ENCODE measurements around the gene DCLK3. TPM values are rescaled to one million over a fixed set of nuclear protein-coding genes. Genes with fewer than 3 reads are reported as not detected.

Gene DCLK3
- total RNA-seq, 6 donors from 2014 or later, result 0.03 to 0.40 TPM; not detected in 4

DNA sequence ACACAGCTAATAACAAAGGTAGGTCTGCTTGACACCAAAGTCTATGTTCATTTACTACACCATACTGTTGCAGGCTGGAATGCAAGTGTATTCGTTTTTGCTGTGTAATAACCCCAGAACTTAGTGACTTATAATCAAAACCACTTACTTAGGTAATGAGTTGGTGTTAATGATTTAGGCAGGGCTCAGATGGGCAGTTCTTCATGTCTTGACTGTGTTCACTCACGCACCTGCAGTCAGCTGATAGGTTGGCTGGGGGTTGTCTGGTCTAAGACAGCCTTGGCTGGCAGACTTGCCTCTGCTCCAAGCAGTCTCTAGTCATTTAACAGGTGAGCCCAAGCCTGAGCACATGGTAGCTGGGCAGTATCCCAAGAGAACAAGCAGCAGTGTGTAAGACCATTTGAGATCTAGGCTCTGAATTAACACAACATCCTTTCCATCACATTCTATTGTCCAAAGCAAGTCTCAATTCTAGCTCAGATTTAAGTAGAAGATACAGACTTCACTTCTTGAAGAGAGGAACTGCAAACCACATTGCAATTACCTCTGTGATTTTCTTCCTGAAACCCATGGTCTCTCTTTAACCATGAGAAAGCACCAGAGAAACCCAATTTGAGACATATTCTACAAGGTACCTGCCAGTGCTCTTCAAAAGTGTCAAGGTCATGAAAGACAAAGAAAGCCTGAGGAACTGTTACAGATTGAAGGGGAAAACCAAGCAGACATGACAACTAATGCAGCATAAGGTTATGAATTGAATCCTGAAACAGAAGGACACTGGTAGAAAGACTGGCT is 13.3 kb upstream of the DCLK3 start:
- TF ChIP-seq, protein P1, sequence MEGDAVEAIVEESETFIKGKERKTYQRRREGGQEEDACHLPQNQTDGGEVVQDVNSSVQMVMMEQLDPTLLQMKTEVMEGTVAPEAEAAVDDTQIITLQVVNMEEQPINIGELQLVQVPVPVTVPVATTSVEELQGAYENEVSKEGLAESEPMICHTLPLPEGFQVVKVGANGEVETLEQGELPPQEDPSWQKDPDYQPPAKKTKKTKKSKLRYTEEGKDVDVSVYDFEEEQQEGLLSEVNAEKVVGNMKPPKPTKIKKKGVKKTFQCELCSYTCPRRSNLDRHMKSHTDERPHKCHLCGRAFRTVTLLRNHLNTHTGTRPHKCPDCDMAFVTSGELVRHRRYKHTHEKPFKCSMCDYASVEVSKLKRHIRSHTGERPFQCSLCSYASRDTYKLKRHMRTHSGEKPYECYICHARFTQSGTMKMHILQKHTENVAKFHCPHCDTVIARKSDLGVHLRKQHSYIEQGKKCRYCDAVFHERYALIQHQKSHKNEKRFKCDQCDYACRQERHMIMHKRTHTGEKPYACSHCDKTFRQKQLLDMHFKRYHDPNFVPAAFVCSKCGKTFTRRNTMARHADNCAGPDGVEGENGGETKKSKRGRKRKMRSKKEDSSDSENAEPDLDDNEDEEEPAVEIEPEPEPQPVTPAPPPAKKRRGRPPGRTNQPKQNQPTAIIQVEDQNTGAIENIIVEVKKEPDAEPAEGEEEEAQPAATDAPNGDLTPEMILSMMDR (IDR thresholded peaks at IDR 0.05), result no peak
- no peak for TF ChIP-seq POLR2A (IDR thresholded peaks at IDR 0.05)
- no peak for TF ChIP-seq POLR2AphosphoS5 (IDR thresholded peaks at IDR 0.05)
- no peak for TF ChIP-seq EP300 (IDR thresholded peaks at IDR 0.05)
- ATAC-seq (ENCODE audit: low FRiP score in 2 of 2) (no peak), DNase-seq (no peak)
- Histone ChIP-seq H3K4me1 (no peaks in the 10 kb centered on the region), H3K9me3 (no peaks in the 10 kb centered on the region), H3K27me3 (no peaks in the 10 kb centered on the region), H3K36me3 (no peaks in the 10 kb centered on the region), H3K27ac (no peak overlapping the region), H3K4me3 (no peak overlapping the region)
- 73 to 96% methylated on average over 2 of the region's 2 CpGs for WGBS, 2 donors

DNA sequence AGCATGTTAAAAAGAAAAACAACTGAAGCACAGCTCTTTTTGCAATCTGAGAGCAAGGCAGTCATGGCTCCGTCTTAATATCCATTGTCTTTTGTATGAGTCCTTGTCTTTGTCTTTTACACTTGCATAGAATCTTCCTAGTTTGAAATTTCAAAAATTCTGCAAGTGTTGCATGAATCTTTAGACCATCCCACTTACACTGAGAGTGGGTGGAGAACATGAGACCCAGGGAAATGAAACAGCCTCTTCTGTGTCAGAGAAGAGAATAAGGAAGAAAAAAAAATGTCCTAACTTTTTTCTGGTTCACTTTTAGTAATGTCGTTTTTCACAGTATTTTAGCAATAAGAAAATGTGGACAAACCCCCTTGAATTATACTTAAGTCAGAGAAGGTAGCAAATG is 12.1 kb upstream of the DCLK3 start:
- H3K4me3 ChIP-seq, result no peak overlapping the region
- peak in 1 of 2 donors; percentile 68 for ATAC-seq (ENCODE audit: low FRiP score in 2 of 2)
- no peaks in the 10 kb centered on the region for H3K9me3 ChIP-seq
- 49 to 52% methylated on average over 2 of the region's 2 CpGs for WGBS, 2 donors
- H3K4me1 ChIP-seq, result no peaks in the 10 kb centered on the region
- no peak overlapping the region for H3K27ac ChIP-seq
- TF ChIP-seq EP300 (IDR thresholded peaks at IDR 0.05) (no peak), POLR2A (IDR thresholded peaks at IDR 0.05) (no peak), POLR2AphosphoS5 (IDR thresholded peaks at IDR 0.05) (no peak)
- TF ChIP-seq, protein P1 (IDR thresholded peaks at IDR 0.05), result no peak
- no peaks in the 10 kb centered on the region for H3K27me3 ChIP-seq
- H3K36me3 ChIP-seq, result no peaks in the 10 kb centered on the region
- DNase-seq, result no peak

DNA sequence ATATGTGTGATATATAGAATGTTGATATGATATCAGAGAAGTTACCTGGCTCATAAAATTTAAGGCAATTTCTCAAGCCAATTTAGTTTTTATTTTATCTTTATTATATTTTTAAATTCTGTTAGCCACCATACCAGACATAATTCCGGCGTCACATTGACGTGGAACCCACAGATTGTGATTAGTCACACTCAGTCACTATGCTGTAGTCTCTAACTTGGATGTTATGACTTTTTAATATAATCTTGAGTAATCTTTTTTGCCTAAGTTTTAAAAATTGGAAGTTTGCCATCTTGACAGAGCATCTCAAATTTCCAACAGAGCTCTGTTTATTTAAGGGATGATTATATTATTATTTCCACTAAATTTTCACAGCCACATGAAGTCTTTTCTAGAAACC is 9.7 kb upstream of the DCLK3 start:
- TF ChIP-seq, protein P1 (IDR thresholded peaks at IDR 0.05), result no peak
- TF ChIP-seq POLR2AphosphoS5 (IDR thresholded peaks at IDR 0.05), result no peak
- TF ChIP-seq POLR2A (IDR thresholded peaks at IDR 0.05), result no peak
- no peak for TF ChIP-seq EP300 (IDR thresholded peaks at IDR 0.05)
- no peak for ATAC-seq (ENCODE audit: low FRiP score in 2 of 2)

DNA sequence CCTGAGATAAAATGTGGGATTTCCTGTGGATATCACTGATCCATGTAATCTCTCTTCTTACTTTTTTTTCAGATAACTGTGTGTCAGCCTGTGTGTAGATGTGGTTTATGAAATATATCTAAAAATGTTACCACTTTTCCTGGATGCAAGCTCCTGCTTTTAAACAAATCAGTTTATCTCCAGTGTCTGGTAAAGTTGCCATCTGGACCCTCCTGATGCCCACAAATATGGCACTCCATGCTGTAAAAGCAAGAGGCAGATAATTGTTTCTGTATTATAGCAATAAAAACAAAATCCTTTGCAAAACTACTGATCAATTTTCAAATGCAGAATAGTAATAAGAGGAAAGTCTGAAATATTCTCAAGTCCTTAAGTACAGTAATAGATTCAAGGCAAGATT is 7.6 kb upstream of the DCLK3 start:
- no peak overlapping the region for H3K27ac ChIP-seq
- ATAC-seq (ENCODE audit: low FRiP score in 2 of 2), result no peak
- no peak for DNase-seq
- no peaks in the 10 kb centered on the region for H3K36me3 ChIP-seq
- no peaks in the 10 kb centered on the region for H3K9me3 ChIP-seq
- no peaks in the 10 kb centered on the region for H3K27me3 ChIP-seq
- no peak overlapping the region for H3K4me3 ChIP-seq
- TF ChIP-seq, protein P1 (IDR thresholded peaks at IDR 0.05), result no peak
- no peak for TF ChIP-seq EP300 (IDR thresholded peaks at IDR 0.05)
- no peak for TF ChIP-seq POLR2A (IDR thresholded peaks at IDR 0.05)
- TF ChIP-seq POLR2AphosphoS5 (IDR thresholded peaks at IDR 0.05), result no peak
- no peaks in the 10 kb centered on the region for H3K4me1 ChIP-seq

More for the DNA sequence above, 9.7 kb upstream of the DCLK3 start:
- Histone ChIP-seq H3K4me3 (no peak overlapping the region), H3K4me1 (no peaks in the 10 kb centered on the region), H3K27ac (no peak overlapping the region), H3K36me3 (no peaks in the 10 kb centered on the region), H3K9me3 (no peaks in the 10 kb centered on the region), H3K27me3 (no peaks in the 10 kb centered on the region)
- no peak for DNase-seq
- 52 to 61% methylated on average over 3 of the region's 3 CpGs for WGBS, 2 donors

DNA sequence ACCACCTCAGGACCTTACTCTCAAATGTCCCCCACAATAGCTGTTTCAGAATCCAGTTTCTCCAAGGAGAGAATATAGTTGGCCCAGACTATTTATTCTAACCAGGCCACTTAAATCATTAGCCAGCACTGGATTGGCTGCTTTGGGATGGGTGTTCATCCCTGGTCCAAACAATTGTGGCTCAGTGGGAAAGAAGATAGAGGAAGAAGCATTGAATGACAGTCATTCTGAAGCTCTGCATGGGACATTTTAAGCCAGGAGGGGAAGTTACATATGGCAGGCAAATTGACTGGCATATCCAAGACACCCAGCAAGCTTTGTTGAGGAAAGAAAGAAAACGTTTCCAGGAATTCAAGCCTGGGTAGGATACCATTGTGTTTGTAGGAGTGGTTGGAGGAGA is 5.6 kb upstream of the DCLK3 start:
- DNase-seq, result no peak
- H3K4me1 ChIP-seq, result no peaks in the 10 kb centered on the region

More for the DNA sequence above, 5.6 kb upstream of the DCLK3 start:
- Histone ChIP-seq H3K27me3 (peaks cover 0 to 2% (median 0%) of the 10 kb centered on the region in 4 donors), H3K36me3 (no peaks in the 10 kb centered on the region), H3K9me3 (no peaks in the 10 kb centered on the region), H3K27ac (no peak overlapping the region), H3K4me3 (no peak overlapping the region)
- no peak for ATAC-seq (ENCODE audit: low FRiP score in 2 of 2)
- WGBS, 2 donors, result 42 to 77% methylated on average over 1 of the region's 1 CpG
- TF ChIP-seq EP300 (IDR thresholded peaks at IDR 0.05), result no peak
- TF ChIP-seq POLR2AphosphoS5 (IDR thresholded peaks at IDR 0.05), result no peak
- TF ChIP-seq, protein P1 (IDR thresholded peaks at IDR 0.05), result no peak
- no peak for TF ChIP-seq POLR2A (IDR thresholded peaks at IDR 0.05)
